Peyer's patch (tissue), 4 donors: Measurements from ENCODE around the gene IRS2. TPM values are rescaled to one million over a fixed set of nuclear protein-coding genes. Genes with fewer than 3 reads are reported as not detected.

Source experiments
- DNase-seq, 3 donors: peaks; one replicate each; pipeline ENCODE4 v3.0.0-alpha.2; 2017 to 2019
- H3K27ac ChIP-seq, 4 donors: fragments of 200-600 bp; sonication (generic); one replicate each; pipeline ENCODE4 v1.5.1; 2016 to 2019
- H3K27me3 ChIP-seq, 2 donors: fragments of 200-600 bp; sonication (generic); one replicate each; pipeline ENCODE4 v1.5.1; 2019
- H3K36me3 ChIP-seq, 3 donors: fragments of 200-600 bp; sonication (generic); one replicate each; pipeline ENCODE4 v1.5.1; 2016 to 2019
- H3K4me1 ChIP-seq, 4 donors: fragments of 200-600 bp; sonication (generic); one replicate each; pipeline ENCODE4 v1.5.1; 2016 to 2019
- H3K4me3 ChIP-seq, 4 donors: fragments of 200-600 bp; sonication (generic); 1 replicate in 3 of 4; 2 replicates in 1 of 4; pipeline ENCODE4 v1.5.1; 2016 to 2019; ENCODE audit warnings: mild to moderate bottlenecking in 1 of 4
- H3K9me3 ChIP-seq, 4 donors: fragments of 200-600 bp; sonication (generic); one replicate each; pipeline ENCODE4 v1.5.1; 2016 to 2019; ENCODE audit warnings: mild to moderate bottlenecking in 1 of 4
- POLR2A ChIP-seq, 2 donors: fragments of 450-650 bp; IDR thresholded peaks; one replicate each; pipeline ENCODE4 v1.5.1; 2017; ENCODE audit warnings: antibody characterized with exemption in 2 of 2, mild to moderate bottlenecking in 2 of 2, moderate library complexity in 2 of 2
- total RNA-seq, 4 donors: library from RNA; depleted of rRNA; stranded (reverse); fragments of >200 nt; gene quantifications; one replicate each; pipeline ENCODE4 v1.1.0, GENCODE V29; 2016
- TF ChIP-seq, protein P1 (sequence below), 6 experiments: fragments of 450-650 bp in 4 of 6; fragments of 200-600 bp in 2 of 6; sonication (generic) in 1 of 6; IDR thresholded peaks; one replicate each; pipeline ENCODE4 v1.5.1; 2017 to 2019; ENCODE audit warnings: antibody characterized with exemption in 6 of 6, mild to moderate bottlenecking in 3 of 6, moderate library complexity in 1 of 6

The IRS2 gene
- total RNA-seq, 4 donors from 2014 or later: 8.3 to 41.1 (median 22.3) TPM

DNA sequence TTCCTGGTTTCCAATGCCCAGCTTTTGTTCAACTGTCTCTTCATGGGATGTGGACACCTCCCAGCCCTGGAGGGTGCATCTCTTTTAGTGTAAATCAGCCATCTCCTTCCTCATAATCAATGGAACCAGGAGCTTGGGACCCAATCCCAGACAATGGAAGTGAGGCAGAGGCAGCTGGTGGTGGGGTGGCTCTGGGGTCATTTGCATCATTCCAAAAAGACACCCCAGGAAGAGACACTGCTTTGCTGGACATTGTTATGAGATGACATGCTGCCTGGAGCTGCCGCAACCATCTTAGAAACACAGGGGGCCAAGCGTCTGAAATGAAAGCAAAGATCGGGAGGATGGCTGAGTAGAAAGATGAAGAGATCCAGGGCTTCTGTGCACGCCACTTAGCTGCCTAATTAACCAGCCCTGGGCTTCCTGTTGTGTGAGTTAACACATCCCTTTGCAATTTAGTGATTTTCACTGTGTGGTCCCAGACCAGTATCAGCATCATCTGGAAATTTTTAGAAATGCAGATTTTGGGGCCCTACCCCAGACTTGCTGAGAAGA, 36.1 kb downstream of the IRS2 start:
- peaks cover 0 to 14% (median 0%) of the 10 kb centered on the region in 3 donors for H3K36me3 ChIP-seq
- no peaks in the 10 kb centered on the region for H3K9me3 ChIP-seq
- TF ChIP-seq POLR2A (IDR thresholded peaks at IDR 0.05): no peak
- TF ChIP-seq, protein P1, sequence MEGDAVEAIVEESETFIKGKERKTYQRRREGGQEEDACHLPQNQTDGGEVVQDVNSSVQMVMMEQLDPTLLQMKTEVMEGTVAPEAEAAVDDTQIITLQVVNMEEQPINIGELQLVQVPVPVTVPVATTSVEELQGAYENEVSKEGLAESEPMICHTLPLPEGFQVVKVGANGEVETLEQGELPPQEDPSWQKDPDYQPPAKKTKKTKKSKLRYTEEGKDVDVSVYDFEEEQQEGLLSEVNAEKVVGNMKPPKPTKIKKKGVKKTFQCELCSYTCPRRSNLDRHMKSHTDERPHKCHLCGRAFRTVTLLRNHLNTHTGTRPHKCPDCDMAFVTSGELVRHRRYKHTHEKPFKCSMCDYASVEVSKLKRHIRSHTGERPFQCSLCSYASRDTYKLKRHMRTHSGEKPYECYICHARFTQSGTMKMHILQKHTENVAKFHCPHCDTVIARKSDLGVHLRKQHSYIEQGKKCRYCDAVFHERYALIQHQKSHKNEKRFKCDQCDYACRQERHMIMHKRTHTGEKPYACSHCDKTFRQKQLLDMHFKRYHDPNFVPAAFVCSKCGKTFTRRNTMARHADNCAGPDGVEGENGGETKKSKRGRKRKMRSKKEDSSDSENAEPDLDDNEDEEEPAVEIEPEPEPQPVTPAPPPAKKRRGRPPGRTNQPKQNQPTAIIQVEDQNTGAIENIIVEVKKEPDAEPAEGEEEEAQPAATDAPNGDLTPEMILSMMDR (IDR thresholded peaks at IDR 0.05): no peak
- DNase-seq: no peak
- H3K27ac ChIP-seq: no peak overlapping the region
- no peak overlapping the region for H3K4me3 ChIP-seq
- no peaks in the 10 kb centered on the region for H3K27me3 ChIP-seq
- H3K4me1 ChIP-seq: no peaks in the 10 kb centered on the region

DNA sequence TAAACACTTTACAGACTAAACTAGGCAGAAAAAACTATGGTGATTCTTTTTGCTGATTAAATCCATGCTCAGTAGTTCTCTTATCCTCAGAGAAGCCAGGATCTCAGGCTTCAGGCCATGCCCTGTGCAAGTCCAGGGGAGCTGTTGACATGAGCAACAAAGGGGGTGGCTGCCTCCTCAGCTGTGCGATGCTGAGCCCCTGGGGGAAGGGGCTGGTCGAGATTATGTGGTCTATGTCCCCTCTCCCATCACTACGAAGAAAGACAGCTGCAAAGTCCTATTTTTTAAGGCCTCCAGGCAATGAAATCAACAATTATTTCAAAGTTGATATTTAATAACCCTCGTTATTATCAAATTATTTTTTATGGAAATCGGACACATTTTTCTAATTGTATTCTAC, 37.0 kb downstream of the IRS2 start:
- peaks cover 0 to 7% (median 0%) of the 10 kb centered on the region in 3 donors for H3K36me3 ChIP-seq
- no peaks in the 10 kb centered on the region for H3K9me3 ChIP-seq
- no peaks in the 10 kb centered on the region for H3K27me3 ChIP-seq
- no peak overlapping the region for H3K4me3 ChIP-seq
- no peak overlapping the region for H3K27ac ChIP-seq
- TF ChIP-seq, protein P1 (IDR thresholded peaks at IDR 0.05): no peak
- no peak for TF ChIP-seq POLR2A (IDR thresholded peaks at IDR 0.05)
- H3K4me1 ChIP-seq: peaks cover 0 to 6% (median 0%) of the 10 kb centered on the region in 4 donors
- no peak for DNase-seq

DNA sequence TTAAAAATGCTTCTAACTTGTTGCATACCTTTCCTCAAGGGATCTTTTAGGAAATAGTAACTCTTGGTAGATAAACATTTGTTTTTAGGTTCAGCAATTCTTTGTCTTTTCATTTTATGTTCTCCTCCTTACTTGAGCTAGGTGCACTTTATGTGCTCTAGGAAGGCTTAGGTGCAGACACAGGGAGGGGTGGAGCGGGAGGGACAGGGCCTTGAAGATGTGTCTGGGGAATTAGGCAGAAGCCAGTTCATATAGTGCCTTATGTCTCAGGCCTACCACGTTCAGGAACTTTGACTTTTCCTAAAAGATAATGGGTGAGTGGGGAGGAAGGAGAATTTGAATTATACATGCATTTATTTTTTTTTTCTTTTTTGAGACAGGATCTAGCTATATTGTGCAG, 37.7 kb downstream of the IRS2 start:
- H3K27me3 ChIP-seq: no peaks in the 10 kb centered on the region
- H3K36me3 ChIP-seq: peaks cover 0 to 4% (median 0%) of the 10 kb centered on the region in 3 donors
- no peak for TF ChIP-seq POLR2A (IDR thresholded peaks at IDR 0.05)
- TF ChIP-seq, protein P1 (IDR thresholded peaks at IDR 0.05): no peak
- peaks cover 0 to 13% (median 0%) of the 10 kb centered on the region in 4 donors for H3K4me1 ChIP-seq
- DNase-seq: no peak
- no peak overlapping the region for H3K27ac ChIP-seq
- H3K4me3 ChIP-seq: no peak overlapping the region
- H3K9me3 ChIP-seq: no peaks in the 10 kb centered on the region

DNA sequence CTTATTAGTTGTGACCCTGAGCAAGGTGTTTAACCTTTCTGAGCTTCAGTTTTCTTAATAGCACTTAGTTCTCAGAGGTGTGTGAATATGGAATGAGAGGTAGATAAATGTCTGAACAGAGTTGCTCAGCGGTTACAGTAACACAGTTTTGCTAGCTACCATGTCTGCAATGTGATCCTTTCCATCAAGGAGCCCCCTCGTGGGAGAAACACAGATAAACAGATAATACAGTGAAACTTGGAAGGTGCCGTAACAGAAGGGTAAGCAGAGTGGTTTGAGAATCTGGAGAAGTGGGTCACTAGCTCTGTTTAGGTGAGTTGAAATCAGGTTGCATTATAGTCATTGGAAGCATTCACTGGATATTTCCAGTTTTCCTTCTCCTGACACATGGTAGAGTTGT, 38.9 kb downstream of the IRS2 start:
- Histone ChIP-seq H3K4me3 (no peak overlapping the region), H3K27ac (no peak overlapping the region), H3K36me3 (peaks cover 0 to 2% (median 0%) of the 10 kb centered on the region in 3 donors), H3K9me3 (no peaks in the 10 kb centered on the region), H3K27me3 (no peaks in the 10 kb centered on the region), H3K4me1 (peaks cover 0 to 13% (median 0%) of the 10 kb centered on the region in 4 donors)
- TF ChIP-seq POLR2A (IDR thresholded peaks at IDR 0.05): no peak
- TF ChIP-seq, protein P1 (IDR thresholded peaks at IDR 0.05): no peak
- DNase-seq: peak in 1 of 3 donors; percentile 7

DNA sequence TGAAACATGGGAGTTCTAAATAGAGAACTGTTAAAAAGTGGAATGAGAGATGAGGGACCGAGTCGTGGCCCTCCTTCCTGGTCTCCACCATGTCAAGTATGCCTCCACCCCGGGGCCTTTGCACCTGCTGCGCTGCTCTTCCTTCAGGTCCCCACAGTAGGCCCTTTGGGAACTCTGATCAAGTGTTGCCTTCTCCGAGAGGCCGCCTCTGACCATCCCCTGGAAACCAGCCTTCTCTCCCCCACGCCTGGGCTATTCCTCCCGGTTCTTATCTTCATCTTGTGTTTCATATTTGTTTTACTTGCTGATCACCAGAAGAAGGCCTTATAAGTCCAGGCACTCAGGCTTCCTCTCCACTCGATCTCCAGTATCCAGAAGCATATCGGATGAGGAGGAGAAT, 40.0 kb downstream of the IRS2 start:
- no peaks in the 10 kb centered on the region for H3K36me3 ChIP-seq
- H3K4me1 ChIP-seq: peaks cover 0 to 13% (median 0%) of the 10 kb centered on the region in 4 donors
- DNase-seq: peak in 1 of 3 donors; percentile 30
- TF ChIP-seq POLR2A (IDR thresholded peaks at IDR 0.05): no peak
- no peaks in the 10 kb centered on the region for H3K27me3 ChIP-seq
- H3K27ac ChIP-seq: no peak overlapping the region
- no peak overlapping the region for H3K4me3 ChIP-seq
- H3K9me3 ChIP-seq: no peaks in the 10 kb centered on the region

DNA sequence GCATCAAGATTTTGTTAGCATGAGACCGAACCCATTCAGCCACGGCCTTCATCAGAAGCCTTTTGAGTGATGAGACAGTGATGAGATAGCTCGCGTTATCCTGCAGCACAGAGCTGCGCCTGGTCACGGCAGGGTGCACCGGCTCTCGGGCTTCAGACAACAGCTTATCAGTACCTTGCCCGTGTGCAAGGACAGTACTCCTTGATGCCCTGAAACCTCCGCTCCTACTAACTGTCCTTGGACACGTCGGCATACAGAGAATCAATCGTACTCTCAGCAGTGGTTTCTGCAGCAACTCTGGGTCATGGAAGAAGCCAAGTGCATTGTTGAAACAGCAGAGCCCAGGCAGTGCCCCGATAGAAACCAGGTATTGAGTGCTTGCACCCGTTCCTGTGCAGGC, 40.7 kb downstream of the IRS2 start:
- peak in 1 of 3 donors; percentile 25 for DNase-seq
- TF ChIP-seq POLR2A (IDR thresholded peaks at IDR 0.05): no peak
- TF ChIP-seq, protein P1 (IDR thresholded peaks at IDR 0.05): no peak

More for the DNA sequence above, 40.7 kb downstream of the IRS2 start:
- no peaks in the 10 kb centered on the region for H3K27me3 ChIP-seq
- H3K27ac ChIP-seq: no peak overlapping the region
- no peaks in the 10 kb centered on the region for H3K36me3 ChIP-seq
- H3K4me1 ChIP-seq: peaks cover 0 to 13% (median 0%) of the 10 kb centered on the region in 4 donors
- H3K9me3 ChIP-seq: no peaks in the 10 kb centered on the region
- no peak overlapping the region for H3K4me3 ChIP-seq
